Measurements from ENCODE around the gene DPT. TPM values are rescaled to one million over a fixed set of nuclear protein-coding genes. Genes with fewer than 3 reads are reported as not detected.

Gene DPT
- total RNA-seq, 1 experiment from 2014 or later, result not detected

DNA sequence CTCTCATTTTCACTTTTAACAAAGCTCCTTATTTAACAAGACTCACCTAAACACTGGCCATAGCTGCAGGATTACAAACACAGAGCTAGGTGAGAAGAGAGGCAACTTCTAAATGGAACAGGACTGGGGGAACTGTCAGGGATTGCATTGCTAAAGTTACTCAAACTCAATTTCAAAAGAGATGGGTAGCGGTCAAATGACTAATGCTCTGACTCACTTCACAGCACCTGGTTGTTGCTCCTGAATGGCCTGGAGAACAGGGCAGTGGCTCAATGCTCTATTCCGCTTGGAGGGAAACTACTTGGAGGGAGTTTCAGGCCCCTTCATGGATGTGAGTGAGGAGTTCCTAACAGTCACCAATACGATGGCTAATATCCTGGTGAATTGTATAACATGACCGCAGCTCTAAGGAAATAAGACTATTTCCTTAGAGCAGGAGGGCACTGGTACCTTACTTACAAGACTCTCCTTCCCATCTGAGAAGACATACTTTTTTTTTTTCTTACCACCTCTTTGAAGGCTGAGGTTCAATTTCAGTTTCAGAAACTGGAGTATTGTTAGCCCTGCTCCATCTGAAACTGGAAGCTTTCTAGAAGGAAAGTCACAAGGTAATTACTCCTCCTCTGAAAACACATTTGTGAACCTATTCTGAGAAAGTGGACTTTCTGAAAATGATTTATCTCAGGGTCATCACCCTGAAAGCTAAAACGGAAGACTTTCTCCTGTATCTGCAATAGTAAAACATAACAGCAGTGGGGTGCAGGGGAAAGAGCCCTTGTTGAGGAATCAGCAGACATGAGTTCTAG is 9.5 kb downstream of the DPT start:
- no peak overlapping the region for H3K4me3 ChIP-seq
- no peaks in the 10 kb centered on the region for H3K9me3 ChIP-seq
- DNase-seq, result no peak
- H3K36me3 ChIP-seq, result no peaks in the 10 kb centered on the region
- H3K27me3 ChIP-seq, result peaks cover 6% of the 10 kb centered on the region; the same call in 1 of the 2 replicates

DNA sequence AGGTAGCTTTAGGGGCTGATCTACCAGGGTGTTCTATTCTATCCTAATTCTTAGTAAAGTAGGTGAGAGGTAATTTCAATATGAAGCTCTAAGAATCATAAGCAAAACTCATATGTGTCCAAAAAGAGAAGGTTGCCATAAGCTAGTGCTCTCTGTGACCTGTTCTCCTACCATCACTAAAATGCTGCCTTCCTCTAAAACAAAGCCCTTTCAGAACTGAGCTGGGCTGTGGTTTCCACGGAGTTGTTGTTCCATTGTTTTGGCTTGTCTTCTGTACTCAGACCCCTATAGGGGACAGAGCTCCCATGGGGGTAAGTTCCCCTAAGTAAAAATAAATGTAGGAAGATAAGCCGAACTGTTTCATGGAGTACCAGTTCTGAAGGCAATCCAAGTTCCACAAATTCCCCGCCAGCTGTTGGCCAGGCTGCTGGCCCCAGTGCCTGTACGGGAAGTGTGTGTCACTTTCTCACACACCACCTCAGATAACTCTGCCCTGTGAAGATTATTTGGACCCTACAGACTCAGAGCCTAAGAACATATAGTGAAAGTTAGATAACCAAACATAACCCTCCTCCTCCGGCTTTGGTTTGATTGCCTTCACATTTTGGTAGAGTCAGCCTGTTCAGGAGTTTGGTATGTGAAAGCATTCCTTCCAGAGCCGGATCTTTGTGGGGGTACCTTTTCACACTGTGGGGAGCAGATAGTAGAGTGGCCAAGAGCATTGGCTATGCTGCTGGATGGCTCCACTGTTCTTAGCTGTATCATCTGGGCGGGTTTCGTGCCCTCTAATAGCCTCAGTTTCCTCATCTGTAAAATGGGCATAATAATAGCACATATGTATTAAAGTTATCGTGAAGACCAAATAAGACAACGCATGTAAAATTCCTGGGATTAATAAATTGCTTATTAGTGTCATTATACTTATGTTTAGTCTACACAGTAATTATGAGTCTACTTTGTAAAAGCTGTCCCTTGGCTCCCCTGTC is 10.8 kb downstream of the DPT start:
- no peak for DNase-seq
- H3K27me3 ChIP-seq, result peaks cover 6% of the 10 kb centered on the region; the same call in 1 of the 2 replicates
- no peaks in the 10 kb centered on the region for H3K9me3 ChIP-seq
- H3K4me3 ChIP-seq, result no peak overlapping the region
- H3K36me3 ChIP-seq, result no peaks in the 10 kb centered on the region

DNA sequence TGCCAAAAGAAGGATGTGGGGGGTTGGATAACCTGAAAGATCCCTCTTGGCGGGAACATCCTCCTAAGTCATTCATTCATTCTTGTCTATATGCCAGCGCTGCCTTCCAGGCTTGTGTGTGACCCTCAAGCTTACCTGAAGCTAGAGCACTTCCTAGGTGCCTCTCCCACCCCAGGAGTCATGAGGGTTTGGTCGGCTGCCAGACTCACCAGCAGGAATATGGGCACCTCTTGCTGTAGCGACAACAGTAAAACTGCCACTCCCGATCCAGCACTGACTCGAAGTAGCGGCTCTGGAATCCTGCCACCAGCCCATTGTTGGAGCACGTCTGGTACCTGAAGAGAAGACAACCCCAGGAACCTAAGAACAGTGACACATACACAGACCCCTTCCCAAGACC is 15.0 kb downstream of the DPT start:
- no peaks in the 10 kb centered on the region for H3K36me3 ChIP-seq
- no peak for DNase-seq
- H3K9me3 ChIP-seq, result no peaks in the 10 kb centered on the region

DNA sequence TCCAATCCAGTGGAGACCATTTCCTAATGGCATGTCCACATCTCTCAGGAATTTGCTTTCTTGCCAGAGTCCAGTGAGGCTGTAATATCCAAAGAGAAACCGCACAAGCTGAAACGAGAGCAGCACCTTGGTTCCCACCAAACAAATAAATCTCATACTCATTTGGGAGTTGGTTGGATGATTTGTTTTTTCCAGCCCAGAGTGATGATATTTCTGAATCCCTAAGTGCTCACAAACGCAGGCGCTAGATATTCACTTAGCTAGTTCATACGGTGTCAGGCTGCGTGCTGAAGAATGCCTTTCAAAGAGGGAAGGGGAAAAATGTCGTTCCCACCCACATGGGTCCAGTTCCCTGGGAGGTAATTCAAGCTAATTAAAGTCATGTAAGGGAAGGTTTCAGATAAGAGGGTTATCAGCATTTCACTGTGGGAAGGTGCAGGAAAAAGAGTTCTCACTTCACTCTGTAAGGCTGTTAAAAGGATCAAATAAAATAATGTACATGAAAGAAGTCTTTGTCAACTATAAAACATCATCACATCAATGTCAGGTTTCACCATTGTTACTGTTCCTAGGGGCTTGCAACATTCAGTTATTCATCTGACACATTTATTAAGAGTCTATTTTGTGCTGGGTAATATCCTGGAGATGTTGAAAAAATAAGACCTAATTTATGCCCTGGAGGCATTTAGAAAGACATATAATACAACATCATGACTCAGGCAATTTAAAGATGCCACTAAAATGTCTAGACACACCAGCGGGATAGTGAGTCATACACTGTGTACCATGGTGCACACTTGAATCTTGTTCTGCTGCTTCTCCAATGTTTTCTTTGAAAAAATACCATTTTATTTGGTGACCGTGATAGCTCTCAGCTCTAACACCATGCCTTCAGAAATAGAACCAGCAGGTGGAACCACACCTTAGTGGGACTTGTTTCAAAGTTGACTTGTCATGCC is 19.3 kb downstream of the DPT start:
- Histone ChIP-seq H3K4me3 (no peak overlapping the region), H3K27me3 (no peaks in the 10 kb centered on the region), H3K9me3 (peaks cover 6% of the 10 kb centered on the region), H3K36me3 (no peaks in the 10 kb centered on the region)
- DNase-seq, result peak; percentile 79

More for the DNA sequence above, 15.0 kb downstream of the DPT start:
- no peaks in the 10 kb centered on the region; the same call in 1 of the 2 replicates for H3K27me3 ChIP-seq
- H3K4me3 ChIP-seq, result no peak overlapping the region

DNA sequence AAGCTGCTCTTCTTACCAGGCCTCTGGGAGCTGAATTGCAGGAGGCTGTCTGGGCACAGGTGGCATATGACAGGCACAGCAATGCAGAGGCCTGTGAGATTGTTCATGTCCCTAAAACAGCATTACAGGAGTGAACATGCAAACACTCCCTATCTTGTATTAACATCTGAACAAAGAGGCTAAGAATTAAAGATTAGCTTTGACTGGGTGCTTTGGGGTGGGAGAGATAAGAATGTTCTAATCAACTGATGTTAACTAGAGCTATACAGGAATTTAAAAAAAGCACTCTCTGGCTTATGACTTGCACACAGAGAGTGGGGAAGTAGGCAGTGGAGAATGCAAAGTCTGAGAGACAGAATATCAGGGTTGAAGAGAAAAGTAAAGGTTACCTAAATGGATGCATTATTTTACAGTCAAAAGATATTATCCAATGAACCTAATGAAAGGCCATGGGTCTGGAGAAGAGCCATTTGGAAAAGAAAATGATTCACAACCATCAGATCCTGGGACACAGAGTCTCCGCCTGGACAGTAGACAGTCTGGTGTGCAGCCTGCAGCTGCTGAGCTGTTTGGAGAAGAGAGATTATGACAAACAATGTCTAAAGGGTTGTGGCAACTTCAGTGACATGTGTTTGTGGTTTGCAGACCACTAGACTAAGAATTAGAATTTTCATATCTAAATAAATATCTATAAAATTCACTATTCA is 20.2 kb downstream of the DPT start:
- no peaks in the 10 kb centered on the region for H3K36me3 ChIP-seq
- peak; percentile 78 for DNase-seq
- H3K27me3 ChIP-seq, result no peaks in the 10 kb centered on the region
- H3K4me3 ChIP-seq, result no peak overlapping the region
- peaks cover 6% of the 10 kb centered on the region for H3K9me3 ChIP-seq

GRCh38 chr1:168706391-168706992 is 22.5 kb downstream of the DPT start:
- no peaks in the 10 kb centered on the region for H3K36me3 ChIP-seq
- DNase-seq, result no peak
- H3K27me3 ChIP-seq, result no peaks in the 10 kb centered on the region
- H3K9me3 ChIP-seq, result peaks cover 6% of the 10 kb centered on the region
- no peak overlapping the region for H3K4me3 ChIP-seq

DNA sequence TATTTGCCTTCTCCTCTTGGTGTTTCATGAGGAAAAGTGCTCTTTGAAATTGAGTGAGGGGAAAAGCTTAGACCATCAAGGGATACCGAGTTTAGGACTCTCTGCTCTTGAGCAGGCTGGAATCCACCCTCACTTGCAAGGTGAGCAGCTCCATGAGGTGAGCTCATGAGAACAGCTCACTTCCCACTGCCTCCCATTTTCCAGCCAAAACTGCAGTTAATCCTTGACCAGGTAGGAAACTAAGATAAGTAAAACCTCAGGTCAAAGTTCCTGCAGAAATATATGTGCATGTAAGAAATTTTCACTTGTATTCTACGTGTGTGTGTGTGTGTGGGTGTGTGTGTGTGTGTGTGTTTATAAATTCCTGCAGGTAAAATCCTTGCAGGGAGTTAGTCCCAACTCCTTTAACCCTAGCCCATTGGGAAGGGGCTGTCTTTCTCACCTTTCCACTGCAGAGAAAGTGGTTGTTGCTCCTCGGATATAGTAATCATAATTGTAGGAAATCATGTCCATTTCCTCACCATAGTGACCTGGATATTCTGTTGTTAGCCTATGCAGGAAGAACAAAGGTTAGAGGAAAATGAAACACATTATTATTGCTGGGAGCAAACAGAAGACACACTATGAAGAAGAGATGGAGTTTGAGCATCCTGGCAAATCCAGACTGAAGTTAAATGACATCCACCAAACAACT is 28.3 kb downstream of the DPT start:
- Histone ChIP-seq H3K4me3 (no peak overlapping the region), H3K36me3 (no peaks in the 10 kb centered on the region), H3K9me3 (peaks cover 2% of the 10 kb centered on the region; the same call in 1 of the 2 replicates), H3K27me3 (no peaks in the 10 kb centered on the region)
- no peak for DNase-seq

- no peak for DNase-seq
- Histone ChIP-seq H3K4me3 (no peak overlapping the region), H3K27me3 (no peaks in the 10 kb centered on the region), H3K9me3 (no peaks in the 10 kb centered on the region), H3K36me3 (no peaks in the 10 kb centered on the region)
These were observed 30.6 kb downstream of the DPT start for GRCh38 chr1:168698453-168698852.

GRCh38 chr1:168697356-168698126 is 31.5 kb downstream of the DPT start:
- Histone ChIP-seq H3K27me3 (no peaks in the 10 kb centered on the region), H3K9me3 (no peaks in the 10 kb centered on the region), H3K36me3 (no peaks in the 10 kb centered on the region), H3K4me3 (no peak overlapping the region)
- no peak for DNase-seq

DNA sequence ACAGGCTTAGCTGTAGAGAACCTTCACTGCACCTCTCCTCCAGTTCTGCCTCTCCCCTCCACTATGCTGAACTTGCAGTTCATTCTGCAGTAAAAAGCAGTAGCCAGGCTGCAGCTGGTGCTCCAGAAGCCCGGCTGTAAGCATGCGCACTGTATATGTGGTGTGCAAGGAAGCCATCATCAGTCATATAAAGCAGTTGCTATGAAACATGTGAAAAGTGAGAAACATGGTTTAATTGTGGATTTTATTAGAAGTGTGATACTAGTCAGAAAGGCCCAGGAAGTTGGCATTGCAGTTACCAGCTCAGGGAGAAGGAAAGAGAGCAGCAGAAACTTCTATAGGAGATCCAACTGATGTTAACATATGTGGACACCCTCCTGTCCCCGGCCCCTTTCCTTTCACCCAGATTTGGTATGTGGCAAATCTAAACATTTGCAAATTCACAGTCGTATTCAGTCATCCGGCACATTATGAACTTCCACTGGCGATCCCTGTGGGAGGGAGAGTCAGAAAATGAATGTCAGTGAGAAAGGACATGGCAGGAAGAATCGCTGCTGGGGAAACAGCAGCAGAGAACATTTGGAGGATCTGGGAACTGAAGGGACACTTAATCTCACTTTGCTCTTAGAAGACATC is 32.8 kb downstream of the DPT start:
- DNase-seq, result no peak
- no peaks in the 10 kb centered on the region for H3K36me3 ChIP-seq
- no peaks in the 10 kb centered on the region for H3K27me3 ChIP-seq
- no peak overlapping the region for H3K4me3 ChIP-seq
- no peaks in the 10 kb centered on the region for H3K9me3 ChIP-seq

GRCh38 chr1:168693872-168694238 is 35.2 kb downstream of the DPT start:
- H3K9me3 ChIP-seq, result no peaks in the 10 kb centered on the region
- H3K4me3 ChIP-seq, result no peak overlapping the region
- no peaks in the 10 kb centered on the region for H3K36me3 ChIP-seq
- DNase-seq, result no peak
- no peaks in the 10 kb centered on the region for H3K27me3 ChIP-seq

GRCh38 chr1:168693197-168693871 is 35.7 kb downstream of the DPT start:
- no peak overlapping the region for H3K4me3 ChIP-seq
- no peaks in the 10 kb centered on the region for H3K36me3 ChIP-seq
- DNase-seq, result no peak
- H3K9me3 ChIP-seq, result no peaks in the 10 kb centered on the region
- no peaks in the 10 kb centered on the region for H3K27me3 ChIP-seq

DNA sequence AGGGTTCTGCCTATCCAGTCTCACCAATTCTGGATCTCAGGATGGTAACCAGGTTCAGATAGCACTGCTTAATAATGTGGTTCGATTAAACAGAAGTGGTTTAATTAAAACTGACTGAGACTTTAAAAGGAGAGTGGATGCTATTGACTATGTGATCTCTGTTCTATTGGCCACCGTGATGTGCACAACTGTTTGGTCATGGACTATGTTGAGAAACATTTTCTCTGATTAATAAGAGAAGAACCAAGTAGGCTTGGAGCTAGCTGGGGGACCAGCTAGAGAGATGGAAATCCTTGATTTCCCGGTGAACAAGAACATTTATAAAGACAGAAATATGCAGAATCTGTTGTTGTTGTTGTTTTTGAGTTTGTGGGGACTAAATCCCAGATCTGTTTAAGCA is 36.5 kb downstream of the DPT start:
- H3K36me3 ChIP-seq, result no peaks in the 10 kb centered on the region

More for the DNA sequence above, 36.5 kb downstream of the DPT start:
- H3K9me3 ChIP-seq, result no peaks in the 10 kb centered on the region
- no peak for DNase-seq
- no peaks in the 10 kb centered on the region for H3K27me3 ChIP-seq
- H3K4me3 ChIP-seq, result no peak overlapping the region
